ENCODE results near the gene GPATCH8.

The GPATCH8 gene

GRCh38 chr17:44503147-44504029 is at the start of gene GPATCH8:
Gene GPATCH8, minus strand, starts transcription at chr17:44503406. Its CDS starts 36 bp downstream, at chr17:44503370.
- in situ Hi-C loops (cut with MboI; ENCODE audit: low sequenced_read_pairs), result loop anchor here (25.0 kb wide), 1 partner anchor 291 kb away; the partner anchor contains the start of gene UBTF

DNA sequence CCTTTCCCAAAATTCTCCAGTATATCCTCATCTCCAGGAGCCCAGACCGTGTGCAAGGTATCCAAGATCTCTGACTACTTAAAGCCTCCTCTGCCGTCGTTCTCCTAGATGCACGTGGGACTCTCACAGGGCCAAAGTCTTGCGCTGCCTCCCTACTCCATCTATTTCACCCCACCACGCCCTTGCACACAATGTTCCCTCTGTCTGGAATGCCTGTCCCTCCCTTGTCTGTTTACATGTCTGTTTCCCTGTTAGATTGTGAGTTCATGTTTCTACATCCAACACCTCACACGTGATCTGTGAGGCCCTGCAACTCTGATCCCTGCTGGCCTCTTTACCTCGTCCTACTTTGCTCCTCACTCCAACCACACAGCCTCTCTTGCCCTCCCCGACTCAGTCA is 49.2 kb upstream of the GPATCH8 start:
- in situ Hi-C loops (cut with MboI; ENCODE audit: low sequenced_read_pairs), result no loop called here

DNA sequence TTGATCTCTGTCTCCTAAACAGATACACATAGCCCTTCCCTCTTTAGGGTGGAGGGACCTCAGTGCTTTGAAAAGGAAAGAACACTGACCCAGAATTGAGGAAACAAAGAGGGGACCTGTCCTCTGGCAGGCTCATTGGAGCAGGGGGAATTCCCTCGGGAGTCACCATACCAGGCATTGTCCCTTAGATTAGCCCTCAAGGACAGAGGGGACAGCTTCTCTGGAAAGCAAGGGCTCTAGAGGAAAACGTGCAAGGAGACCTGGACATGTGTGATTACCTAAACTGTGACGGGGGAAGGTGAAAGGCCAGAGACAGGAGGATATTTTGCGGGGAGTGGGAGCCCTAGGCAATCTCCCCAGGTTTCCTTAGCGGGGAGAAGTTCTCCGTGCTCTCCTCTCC is 46.5 kb upstream of the GPATCH8 start:
- in situ Hi-C loops (cut with MboI; ENCODE audit: low sequenced_read_pairs), result loop anchor here (25.0 kb wide), 1 partner anchor 313 kb away; no protein-coding TSS in a partner anchor

DNA sequence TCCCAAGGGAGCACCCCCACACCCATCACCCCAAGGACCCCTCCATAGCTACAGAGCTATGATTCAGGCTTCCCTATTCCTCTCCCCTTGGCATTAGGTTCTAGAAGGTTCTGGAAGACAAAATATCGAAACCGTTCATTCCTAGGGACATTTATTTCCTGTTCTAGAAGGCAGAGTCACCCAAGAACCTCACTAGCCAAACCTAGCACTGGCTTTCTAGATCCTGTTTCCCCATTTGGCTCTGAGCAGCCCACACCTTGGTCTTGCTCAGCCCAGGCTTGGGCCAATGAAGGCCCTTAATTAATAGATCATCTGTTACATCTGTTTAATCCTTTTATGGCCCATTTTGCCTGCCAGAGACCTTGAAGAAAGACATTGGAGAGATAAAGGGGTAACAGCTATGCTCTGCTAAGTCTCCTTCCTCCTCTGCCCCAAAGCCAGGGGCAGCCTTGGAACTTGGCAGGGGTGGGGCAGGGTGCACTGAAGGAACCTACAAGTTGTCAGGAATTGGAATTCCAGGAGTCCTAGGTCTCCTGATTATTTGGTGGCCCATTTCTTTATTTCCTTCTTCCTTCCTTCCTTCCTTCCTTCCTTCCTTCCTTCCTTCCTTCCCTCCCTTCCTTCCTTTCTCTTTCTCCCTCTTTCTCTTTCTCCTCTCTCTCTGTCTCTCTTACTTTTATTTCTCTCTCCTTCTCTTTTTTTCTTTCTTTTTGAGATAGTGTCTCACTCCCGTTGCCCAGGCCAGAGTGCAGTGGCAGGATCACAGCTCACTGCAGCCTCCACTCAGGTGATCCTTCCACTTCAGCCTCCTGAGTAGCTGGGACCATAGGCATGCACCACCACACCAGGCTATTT is 45.4 kb upstream of the GPATCH8 start:
- in situ Hi-C loops (cut with MboI; ENCODE audit: low sequenced_read_pairs), result loop anchor here (25.0 kb wide), 1 partner anchor 314 kb away; no protein-coding TSS in a partner anchor

GRCh38 chr17:44547625-44548267 is 44.5 kb upstream of the GPATCH8 start:
- in situ Hi-C loops (cut with MboI; ENCODE audit: low sequenced_read_pairs), result loop anchor here (25.0 kb wide), 1 partner anchor 315 kb away; no protein-coding TSS in a partner anchor

DNA sequence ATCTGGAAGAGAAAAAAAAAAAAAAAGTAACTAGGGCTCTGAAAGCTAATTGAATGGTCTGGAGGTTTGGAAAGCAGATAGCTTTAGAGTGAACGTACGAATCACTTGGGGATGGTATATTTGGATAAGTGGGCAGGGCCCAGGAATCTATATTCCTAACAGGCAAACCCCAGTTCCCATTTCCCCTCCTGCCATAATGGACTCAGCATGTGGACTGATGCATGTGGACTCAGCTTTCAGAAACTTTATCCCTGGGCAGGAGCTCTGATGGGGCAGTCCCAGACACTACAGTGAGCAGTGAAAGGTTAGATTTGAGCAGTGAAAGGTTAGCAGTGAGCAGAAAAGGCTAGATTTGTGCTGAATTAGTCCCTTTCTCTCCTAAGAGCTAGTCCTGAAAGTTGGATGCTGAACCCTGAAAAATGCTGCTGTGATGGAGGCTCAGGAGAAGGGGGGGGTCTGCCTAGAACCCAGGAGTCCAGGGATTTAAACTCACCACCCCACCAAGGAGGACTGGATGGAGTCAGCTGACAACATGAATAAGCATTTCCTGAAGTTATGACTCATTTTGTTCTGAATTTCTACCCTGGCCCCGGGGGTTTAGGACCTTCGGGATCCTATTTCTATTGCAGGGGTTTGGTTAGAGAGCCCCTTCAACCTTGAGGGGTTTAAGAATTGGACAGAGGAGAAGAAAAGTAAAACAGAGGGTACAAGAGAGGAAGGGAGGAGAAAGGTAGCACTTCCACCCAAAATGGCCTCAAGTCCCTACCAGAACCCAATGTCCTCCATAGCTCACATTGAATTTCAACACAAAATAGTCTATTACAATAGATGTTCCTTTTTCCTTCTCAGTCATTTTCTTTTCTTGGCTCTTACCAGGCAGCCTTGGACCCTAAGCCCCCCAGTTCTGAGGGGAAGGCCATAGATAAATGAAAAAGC is 43.7 kb upstream of the GPATCH8 start:
- in situ Hi-C loops (cut with MboI; ENCODE audit: low sequenced_read_pairs), result loop anchor here (25.0 kb wide), 1 partner anchor 315 kb away; no protein-coding TSS in a partner anchor

GRCh38 chr17:44543905-44544523 is 40.8 kb upstream of the GPATCH8 start:
- in situ Hi-C loops (cut with MboI; ENCODE audit: low sequenced_read_pairs), result loop anchor here (25.0 kb wide), 1 partner anchor 318 kb away; no protein-coding TSS in a partner anchor

- in situ Hi-C loops (cut with MboI; ENCODE audit: low sequenced_read_pairs), result loop anchor here (25.0 kb wide), 1 partner anchor 319 kb away; no protein-coding TSS in a partner anchor
Observed at GRCh38 chr17:44543213-44543904, 40.2 kb upstream of the GPATCH8 start.

DNA sequence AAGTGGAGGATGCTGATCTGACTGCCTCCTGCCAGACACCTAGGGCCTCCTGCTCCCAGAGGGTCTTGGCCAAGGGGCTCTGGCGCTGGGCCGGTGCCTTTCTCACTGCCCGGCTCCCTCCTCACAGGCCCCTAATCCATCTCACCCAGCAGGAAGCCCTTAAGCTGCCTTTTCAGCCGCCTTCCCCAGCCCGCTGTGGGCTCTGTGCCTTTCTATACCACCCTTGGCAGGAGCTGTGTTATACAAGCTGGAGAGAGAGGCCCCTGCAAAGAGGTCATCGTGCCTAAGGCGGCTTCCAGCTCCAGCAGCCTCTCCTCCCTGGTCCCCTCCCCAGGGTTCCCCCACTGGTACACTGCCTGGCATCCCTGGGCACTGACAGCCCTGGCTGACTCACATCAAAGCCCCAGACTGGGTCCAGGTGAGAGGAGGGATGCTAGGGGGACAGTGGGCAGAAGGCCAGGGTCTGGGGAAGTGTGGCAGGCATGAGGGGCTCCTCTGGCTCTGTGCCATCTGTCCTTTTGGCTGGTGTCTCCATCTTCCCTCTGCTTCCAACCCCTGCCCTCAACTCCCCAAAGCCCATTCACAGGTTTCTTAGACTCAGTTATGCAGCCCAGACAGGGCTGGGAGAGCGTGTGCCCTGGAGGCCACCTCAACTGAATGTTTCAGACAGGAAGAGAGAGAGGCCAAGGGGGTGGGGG is 38.8 kb upstream of the GPATCH8 start:
- in situ Hi-C loops (cut with MboI; ENCODE audit: low sequenced_read_pairs), result loop anchor here (25.0 kb wide), 1 partner anchor 320 kb away; no protein-coding TSS in a partner anchor

DNA sequence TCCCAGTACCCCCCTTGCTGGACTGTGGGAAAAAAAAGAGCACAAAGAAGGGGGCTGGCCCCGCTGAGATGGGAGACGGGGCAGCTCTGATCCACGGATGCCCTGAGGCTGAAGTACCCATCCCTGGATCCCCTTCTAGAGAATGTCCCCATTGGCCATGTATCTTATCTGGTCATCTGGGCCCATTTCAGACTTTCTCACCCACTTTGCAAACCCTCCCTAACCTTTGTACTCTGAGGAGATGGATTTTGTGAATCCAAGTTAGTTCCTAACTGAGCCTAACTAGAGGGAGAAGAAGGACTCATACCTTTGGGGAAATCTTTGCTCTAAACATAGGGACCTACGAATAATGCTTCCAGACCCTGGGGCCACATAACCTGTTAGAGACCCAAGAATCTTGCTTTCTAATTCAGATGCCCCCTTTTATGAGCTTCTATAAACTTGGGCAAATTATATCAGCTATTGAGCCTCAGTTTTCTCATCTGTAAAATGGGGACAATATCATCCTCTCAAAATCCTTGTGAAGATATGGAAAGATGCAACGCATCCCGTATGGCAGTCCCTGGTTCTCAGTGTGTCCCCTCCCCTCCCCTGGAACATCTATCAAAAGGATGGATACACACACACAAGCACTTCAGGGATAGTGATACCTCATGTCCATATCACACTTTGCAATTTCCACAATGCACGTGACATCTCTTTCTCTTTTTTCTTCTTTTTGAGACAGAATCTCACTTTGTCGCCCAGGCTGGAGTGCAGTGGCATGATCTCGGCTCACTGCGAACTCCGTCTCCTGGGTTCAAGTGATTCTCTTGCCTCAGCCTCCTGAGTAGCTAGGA is 37.3 kb upstream of the GPATCH8 start:
- in situ Hi-C loops (cut with MboI; ENCODE audit: low sequenced_read_pairs), result loop anchor here (25.0 kb wide), 1 partner anchor 322 kb away; no protein-coding TSS in a partner anchor

- in situ Hi-C loops (cut with MboI; ENCODE audit: low sequenced_read_pairs), result loop anchor here (25.0 kb wide), 1 partner anchor 323 kb away; no protein-coding TSS in a partner anchor
Observed at GRCh38 chr17:44539673-44540072, 36.5 kb upstream of the GPATCH8 start.

- in situ Hi-C loops (cut with MboI; ENCODE audit: low sequenced_read_pairs), result loop anchor here (25.0 kb wide), 1 partner anchor 324 kb away; no protein-coding TSS in a partner anchor
Observed at GRCh38 chr17:44537922-44538321, 34.7 kb upstream of the GPATCH8 start.

- in situ Hi-C loops (cut with MboI; ENCODE audit: low sequenced_read_pairs), result loop anchor here (25.0 kb wide), 1 partner anchor 326 kb away; no protein-coding TSS in a partner anchor
Observed at GRCh38 chr17:44536090-44536953, 33.1 kb upstream of the GPATCH8 start.

DNA sequence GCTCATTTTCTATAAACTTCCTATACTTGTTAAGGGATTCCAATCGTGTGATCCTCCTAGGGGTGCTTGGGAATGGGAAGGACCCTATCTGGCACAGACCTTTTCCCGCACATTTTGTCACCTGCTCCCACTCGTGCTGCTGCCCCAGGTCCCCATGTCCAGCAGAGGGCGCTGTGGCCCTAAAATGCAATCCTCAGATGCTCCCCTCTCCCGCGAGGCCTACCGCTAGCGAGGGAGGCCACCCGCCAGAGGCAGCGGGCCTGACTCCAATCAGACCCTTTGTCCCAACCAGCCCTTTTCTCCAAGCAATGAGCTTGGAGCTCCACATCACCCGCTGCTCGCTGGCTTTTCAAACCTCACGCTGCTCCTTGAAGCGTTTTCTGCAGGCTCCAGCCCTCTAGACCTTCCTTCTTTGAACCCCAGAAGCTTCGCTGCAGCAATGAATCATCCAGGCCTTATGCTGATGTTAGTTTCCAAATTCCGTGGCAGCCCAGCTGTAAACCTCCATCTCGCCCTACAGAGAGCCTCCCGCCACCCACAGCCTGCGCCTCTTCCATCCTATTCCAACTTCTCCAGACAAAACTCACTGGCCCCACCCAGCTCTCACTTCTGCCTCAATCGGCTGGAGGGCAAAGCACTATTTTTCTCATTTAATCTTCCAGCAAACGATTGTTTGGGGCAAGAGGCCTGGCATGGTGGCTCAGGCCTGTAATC is 30.5 kb upstream of the GPATCH8 start:
- in situ Hi-C loops (cut with MboI; ENCODE audit: low sequenced_read_pairs), result loop anchor here (25.0 kb wide), 1 partner anchor 329 kb away; no protein-coding TSS in a partner anchor

DNA sequence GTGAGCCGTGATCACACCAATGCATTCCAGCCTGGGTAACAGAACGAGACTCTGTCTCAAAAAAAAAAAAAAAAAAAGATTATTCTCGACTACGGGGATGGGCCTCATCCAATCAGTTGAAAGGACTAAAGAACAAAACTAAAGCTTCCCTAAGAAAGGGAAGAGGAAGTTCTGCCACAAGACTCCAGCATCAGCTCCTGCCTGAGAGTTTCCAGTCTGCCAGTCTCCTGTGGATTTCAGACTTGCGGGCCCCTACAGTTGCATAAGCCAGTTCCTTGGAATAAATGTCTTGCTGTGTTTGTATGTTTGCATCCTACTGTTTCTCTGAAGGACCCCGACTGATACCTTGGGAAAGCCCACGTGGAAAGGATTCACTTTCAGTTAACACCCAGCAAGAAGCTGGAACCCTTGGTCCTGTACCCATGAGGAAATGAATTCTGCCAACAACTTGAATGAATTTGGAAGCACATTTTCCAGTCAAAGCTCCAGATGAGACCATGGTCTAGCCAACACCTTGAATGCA is 27.8 kb upstream of the GPATCH8 start:
- in situ Hi-C loops (cut with MboI; ENCODE audit: low sequenced_read_pairs), result loop anchor here (25.0 kb wide), 1 partner anchor 331 kb away; no protein-coding TSS in a partner anchor
